A673 (cell line): ENCODE measurements around the gene RPS6KA1. TPM values are rescaled to one million over a fixed set of nuclear protein-coding genes. Genes with fewer than 3 reads are reported as not detected.

ENCODE experiments used
- BruUV-seq: library from RNA; stranded (reverse); fragments of 400-500 nt; replicated peaks from 2 replicates; lab custom pipeline; 2021; lab: Mats Ljungman, UMichigan
- CTCF ChIA-PET: fragments of 300-600 bp; sonication (Branson Sonifier 250); formaldehyde crosslinking; loops from one replicate; lab custom pipeline; 2022; ENCODE audit warnings: antibody characterized with exemption; lab: Charles Lee
- POLR2A ChIA-PET: fragments of 300-600 bp; sonication (Branson Sonifier 250); formaldehyde crosslinking; loops from one replicate; lab custom pipeline; 2022; ENCODE audit warnings: antibody characterized with exemption; ENCODE audit not compliant: low non-redundant PET; lab: Charles Lee
- DNase-seq: peaks from one replicate; pipeline ENCODE4 v3.0.0-alpha.2; 2015; ENCODE audit warnings: low spot score
- H3K27ac ChIP-seq: fragments of 200-600 bp; sonication (generic); 2 replicates; pipeline ENCODE4 v1.5.1; 2016; ENCODE audit warnings: mixed run types, low read depth, mild to moderate bottlenecking, mixed read lengths, antibody characterized with exemption, low read length; ENCODE audit not compliant: poor library complexity, severe bottlenecking
- H3K27me3 ChIP-seq: fragments of 200-600 bp; sonication (generic); replicated peaks from 2 replicates; pipeline ENCODE4 v1.6.1; 2017; ENCODE audit warnings: mixed run types, low read depth, mild to moderate bottlenecking, mixed read lengths, antibody characterized with exemption, low read length; ENCODE audit not compliant: insufficient read depth, poor library complexity
- H3K36me3 ChIP-seq: fragments of 200-600 bp; sonication (generic); 2 replicates; pipeline ENCODE4 v1.6.1; 2016; ENCODE audit warnings: mixed run types, mild to moderate bottlenecking, mixed read lengths, antibody characterized with exemption, low read length; ENCODE audit not compliant: insufficient read depth, poor library complexity, severe bottlenecking
- H3K4me1 ChIP-seq: fragments of 200-600 bp; sonication (generic); 2 replicates; pipeline ENCODE4 v1.6.1; 2017; ENCODE audit warnings: mixed run types, mild to moderate bottlenecking, mixed read lengths, antibody characterized with exemption, low read length; ENCODE audit not compliant: insufficient read depth, poor library complexity, severe bottlenecking
- H3K4me3 ChIP-seq: fragments of 200-600 bp; sonication (generic); 2 replicates; pipeline ENCODE4 v1.5.1; 2016; ENCODE audit warnings: low read depth, mixed run types, mild to moderate bottlenecking, mixed read lengths, low read length; ENCODE audit not compliant: poor library complexity, severe bottlenecking
- H3K9me3 ChIP-seq: fragments of 200-600 bp; sonication (generic); 2 replicates; pipeline ENCODE4 v1.6.1; 2016; ENCODE audit warnings: mixed run types, low read depth, mild to moderate bottlenecking, mixed read lengths, antibody characterized with exemption, low read length; ENCODE audit not compliant: poor library complexity, severe bottlenecking
- EZH2 ChIP-seq: fragments of 200-600 bp; sonication (generic); IDR thresholded peaks from 2 replicates; pipeline ENCODE4 v1.6.1; 2017; ENCODE audit warnings: borderline replicate concordance, low read depth, mild to moderate bottlenecking, mixed read lengths, antibody characterized with exemption, low read length; ENCODE audit not compliant: poor library complexity, severe bottlenecking
- intact Hi-C: fragments of 100-400 bp; cut with micrococcal nuclease; formaldehyde crosslinking; loops from one replicate; pipeline ENCODE4 v1.10.0; 2022; ENCODE audit not compliant: unreplicated experiment
- total RNA-seq: library from RNA; stranded (reverse); gene quantifications from 2 replicates; pipeline ENCODE4 v1.2.3, GENCODE V29; 2021
- TF ChIP-seq, protein P1 (sequence below): fragments of 300-800, 200-600 bp; sonication (generic); conservative IDR thresholded peaks from 2 replicates; pipeline ENCODE4 v1.5.1; 2017; ENCODE audit warnings: low read depth, mild to moderate bottlenecking, antibody characterized with exemption, low read length, moderate library complexity, mixed read lengths

Gene RPS6KA1
- total RNA-seq, 1 experiment from 2014 or later: 6.3 TPM

DNA sequence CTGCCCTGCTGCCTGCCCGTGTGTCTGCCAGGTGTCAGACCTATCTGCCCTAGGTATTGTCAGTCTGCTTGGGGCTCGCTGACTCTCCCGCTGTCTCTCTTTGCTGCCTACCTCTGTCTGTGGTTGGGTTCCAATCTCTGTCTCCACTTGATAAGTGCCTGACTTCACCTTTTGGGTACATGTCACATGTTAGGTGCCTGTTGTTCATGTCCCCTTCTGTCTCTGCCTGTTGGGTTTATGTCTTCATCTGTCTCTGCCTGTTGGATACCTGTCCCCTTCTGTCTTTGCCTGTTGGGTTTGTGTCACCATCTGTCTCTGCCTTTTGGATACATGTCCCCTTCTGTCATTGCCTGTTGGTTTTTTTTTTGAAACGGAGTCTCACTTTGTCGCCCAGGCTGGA lies 14.6 kb downstream of the RPS6KA1 start:
- POLR2A ChIA-PET: no interaction called here

DNA sequence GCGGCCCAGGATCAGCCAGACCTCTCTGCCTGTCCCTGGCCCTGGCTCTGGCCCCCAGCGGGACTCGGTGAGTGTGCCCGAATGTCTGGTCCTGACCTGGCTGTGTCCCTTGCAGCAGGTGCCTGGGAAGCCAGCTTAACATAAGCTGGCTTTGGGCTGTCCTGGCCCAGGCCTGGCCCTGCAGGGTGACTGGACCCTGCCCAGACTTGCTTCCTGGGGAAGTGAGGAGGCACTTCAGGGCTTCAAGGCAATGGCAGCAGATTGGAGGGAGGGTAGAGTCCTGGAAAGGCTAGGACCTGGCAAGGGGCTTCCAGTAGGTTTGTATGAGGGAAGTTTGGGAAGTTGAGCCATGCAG lies 16.4 kb downstream of the RPS6KA1 start:
- H3K9me3 ChIP-seq: no peaks in the 10 kb centered on the region
- H3K27me3 ChIP-seq: no peaks in the 10 kb centered on the region
- ChIA-PET POLR2A (no interaction called here), CTCF (no interaction called here)
- H3K4me3 ChIP-seq: no peak overlapping the region
- no peak for TF ChIP-seq EZH2
- TF ChIP-seq, protein P1, sequence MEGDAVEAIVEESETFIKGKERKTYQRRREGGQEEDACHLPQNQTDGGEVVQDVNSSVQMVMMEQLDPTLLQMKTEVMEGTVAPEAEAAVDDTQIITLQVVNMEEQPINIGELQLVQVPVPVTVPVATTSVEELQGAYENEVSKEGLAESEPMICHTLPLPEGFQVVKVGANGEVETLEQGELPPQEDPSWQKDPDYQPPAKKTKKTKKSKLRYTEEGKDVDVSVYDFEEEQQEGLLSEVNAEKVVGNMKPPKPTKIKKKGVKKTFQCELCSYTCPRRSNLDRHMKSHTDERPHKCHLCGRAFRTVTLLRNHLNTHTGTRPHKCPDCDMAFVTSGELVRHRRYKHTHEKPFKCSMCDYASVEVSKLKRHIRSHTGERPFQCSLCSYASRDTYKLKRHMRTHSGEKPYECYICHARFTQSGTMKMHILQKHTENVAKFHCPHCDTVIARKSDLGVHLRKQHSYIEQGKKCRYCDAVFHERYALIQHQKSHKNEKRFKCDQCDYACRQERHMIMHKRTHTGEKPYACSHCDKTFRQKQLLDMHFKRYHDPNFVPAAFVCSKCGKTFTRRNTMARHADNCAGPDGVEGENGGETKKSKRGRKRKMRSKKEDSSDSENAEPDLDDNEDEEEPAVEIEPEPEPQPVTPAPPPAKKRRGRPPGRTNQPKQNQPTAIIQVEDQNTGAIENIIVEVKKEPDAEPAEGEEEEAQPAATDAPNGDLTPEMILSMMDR: no peak
- intact Hi-C loops: no loop called here
- H3K4me1 ChIP-seq: no peaks in the 10 kb centered on the region
- DNase-seq: no peak
- BruUV-seq: no TSS peak
- no peak overlapping the region for H3K27ac ChIP-seq
- H3K36me3 ChIP-seq: no peaks in the 10 kb centered on the region

More for the DNA sequence above, 14.6 kb downstream of the RPS6KA1 start:
- no peaks in the 10 kb centered on the region for H3K36me3 ChIP-seq
- DNase-seq: no peak
- H3K4me1 ChIP-seq: no peaks in the 10 kb centered on the region
- CTCF ChIA-PET: interaction anchor here (0.6 kb wide), 1 partner anchor 502 kb away, joined by 4 read pairs; no protein-coding TSS in a partner anchor
- H3K27ac ChIP-seq: no peak overlapping the region
- no TSS peak for BruUV-seq
- H3K27me3 ChIP-seq: no peaks in the 10 kb centered on the region
- no peak for TF ChIP-seq EZH2
- TF ChIP-seq, protein P1: no peak
- no peak overlapping the region for H3K4me3 ChIP-seq
- intact Hi-C loops: no loop called here
- H3K9me3 ChIP-seq: no peaks in the 10 kb centered on the region

DNA sequence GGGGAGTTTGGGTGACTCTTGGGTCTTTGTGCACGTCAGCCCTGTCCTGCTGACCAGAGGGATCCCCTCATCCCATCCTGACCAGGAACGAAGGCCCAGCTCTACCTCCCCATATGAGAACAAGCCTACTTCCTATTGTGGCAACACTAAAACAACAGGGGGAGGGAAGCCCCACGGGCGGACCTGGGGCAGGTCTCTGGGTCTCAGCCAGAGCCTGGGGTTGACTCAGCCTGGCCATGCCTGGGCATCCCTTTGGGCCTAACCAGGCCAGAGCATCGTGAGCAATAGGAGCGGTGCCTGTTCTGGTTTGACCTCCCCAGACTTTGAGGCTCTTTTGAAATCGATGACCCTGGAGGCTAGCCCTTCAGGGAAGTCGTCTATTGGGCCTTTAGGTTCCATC lies 16.8 kb downstream of the RPS6KA1 start:
- H3K27me3 ChIP-seq: no peaks in the 10 kb centered on the region
- CTCF ChIA-PET: no interaction called here

More for the DNA sequence above, 16.8 kb downstream of the RPS6KA1 start:
- H3K4me3 ChIP-seq: no peak overlapping the region
- no peaks in the 10 kb centered on the region for H3K36me3 ChIP-seq
- no TSS peak for BruUV-seq
- intact Hi-C loops: no loop called here
- TF ChIP-seq EZH2: no peak
- TF ChIP-seq, protein P1: no peak
- no peak overlapping the region for H3K27ac ChIP-seq
- DNase-seq: no peak
- H3K4me1 ChIP-seq: no peaks in the 10 kb centered on the region
- H3K9me3 ChIP-seq: no peaks in the 10 kb centered on the region
- POLR2A ChIA-PET: no interaction called here
